Cardiac muscle cell (in vitro differentiated cells and primary cell): ENCODE results near the gene C7orf57. TPM values are rescaled to one million over a fixed set of nuclear protein-coding genes. Genes with fewer than 3 reads are reported as not detected.

Source experiments
- DNase-seq, 2 donors: peaks; one replicate each; pipeline versions ENCODE4 v3.0.0 to v3.0.0-alpha.2; 2010 to 2017; ENCODE audit warnings: low read depth in 1 of 2, low spot score in 1 of 2
- H3K27ac ChIP-seq: fragments of 200-600 bp; sonication (generic); 2 replicates; pipeline ENCODE4 v1.5.1; 2016
- H3K27me3 ChIP-seq: fragments of 200-600 bp; sonication (generic); 2 replicates; pipeline ENCODE4 v1.6.0; 2016; ENCODE audit warnings: control low read depth
- H3K36me3 ChIP-seq: fragments of 200-600 bp; sonication (generic); 2 replicates; pipeline ENCODE4 v1.5.1; 2016; ENCODE audit warnings: control low read depth
- H3K4me1 ChIP-seq: fragments of 200-600 bp; sonication (generic); 2 replicates; pipeline ENCODE4 v1.8.1; 2017; ENCODE audit warnings: low read depth, mild to moderate bottlenecking, mixed run types
- H3K4me3 ChIP-seq: fragments of 200-600 bp; sonication (generic); 2 replicates; pipeline ENCODE4 v1.5.1; 2016; ENCODE audit warnings: mild to moderate bottlenecking
- H3K9me3 ChIP-seq: fragments of 200-600 bp; sonication (generic); 2 replicates; pipeline ENCODE4 v1.5.1; 2017; ENCODE audit warnings: low read depth, mild to moderate bottlenecking, control low read depth
- polyA plus RNA-seq: library from polyadenylated mRNA; unstranded; fragments of >200 nt; fragmentation: Nextera tagmentation; extraction: Ambion mirVana; gene quantifications from 2 replicates; pipeline ENCODE4 v1.2.1, GENCODE V29; 2016
- total RNA-seq: library from RNA; depleted of rRNA; stranded (reverse); fragments of >200 nt; gene quantifications from 2 replicates; pipeline ENCODE4 v1.2.3, GENCODE V29; 2016
- TF ChIP-seq, protein P1 (sequence below): IDR thresholded peaks from 2 replicates; pipeline ENCODE4 v1.5.1; 2012; ENCODE audit warnings: low read depth, mild to moderate bottlenecking, low read length

Gene C7orf57
- total and polyA plus RNA-seq, 2 experiments from 2014 or later: 0.11 TPM; not detected in 1

- Histone ChIP-seq H3K4me1 (no peaks in the 10 kb centered on the region), H3K36me3 (no peaks in the 10 kb centered on the region), H3K27ac (no peak overlapping the region)
Observed at GRCh38 chr7:48099781-48100180, 64.4 kb downstream of the C7orf57 start.

GRCh38 chr7:48101352-48101751, 66.0 kb downstream of the C7orf57 start:
- Histone ChIP-seq H3K4me3 (no peak overlapping the region), H3K9me3 (no peaks in the 10 kb centered on the region), H3K36me3 (no peaks in the 10 kb centered on the region), H3K4me1 (no peaks in the 10 kb centered on the region), H3K27me3 (no peaks in the 10 kb centered on the region), H3K27ac (no peak overlapping the region)
- TF ChIP-seq, protein P1, sequence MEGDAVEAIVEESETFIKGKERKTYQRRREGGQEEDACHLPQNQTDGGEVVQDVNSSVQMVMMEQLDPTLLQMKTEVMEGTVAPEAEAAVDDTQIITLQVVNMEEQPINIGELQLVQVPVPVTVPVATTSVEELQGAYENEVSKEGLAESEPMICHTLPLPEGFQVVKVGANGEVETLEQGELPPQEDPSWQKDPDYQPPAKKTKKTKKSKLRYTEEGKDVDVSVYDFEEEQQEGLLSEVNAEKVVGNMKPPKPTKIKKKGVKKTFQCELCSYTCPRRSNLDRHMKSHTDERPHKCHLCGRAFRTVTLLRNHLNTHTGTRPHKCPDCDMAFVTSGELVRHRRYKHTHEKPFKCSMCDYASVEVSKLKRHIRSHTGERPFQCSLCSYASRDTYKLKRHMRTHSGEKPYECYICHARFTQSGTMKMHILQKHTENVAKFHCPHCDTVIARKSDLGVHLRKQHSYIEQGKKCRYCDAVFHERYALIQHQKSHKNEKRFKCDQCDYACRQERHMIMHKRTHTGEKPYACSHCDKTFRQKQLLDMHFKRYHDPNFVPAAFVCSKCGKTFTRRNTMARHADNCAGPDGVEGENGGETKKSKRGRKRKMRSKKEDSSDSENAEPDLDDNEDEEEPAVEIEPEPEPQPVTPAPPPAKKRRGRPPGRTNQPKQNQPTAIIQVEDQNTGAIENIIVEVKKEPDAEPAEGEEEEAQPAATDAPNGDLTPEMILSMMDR: no peak
- DNase-seq: no peak

More at GRCh38 chr7:48099781-48100180, 64.4 kb downstream of the C7orf57 start:
- no peak overlapping the region for H3K4me3 ChIP-seq
- H3K27me3 ChIP-seq: no peaks in the 10 kb centered on the region
- TF ChIP-seq, protein P1: no peak
- no peak for DNase-seq
- H3K9me3 ChIP-seq: no peaks in the 10 kb centered on the region

DNA sequence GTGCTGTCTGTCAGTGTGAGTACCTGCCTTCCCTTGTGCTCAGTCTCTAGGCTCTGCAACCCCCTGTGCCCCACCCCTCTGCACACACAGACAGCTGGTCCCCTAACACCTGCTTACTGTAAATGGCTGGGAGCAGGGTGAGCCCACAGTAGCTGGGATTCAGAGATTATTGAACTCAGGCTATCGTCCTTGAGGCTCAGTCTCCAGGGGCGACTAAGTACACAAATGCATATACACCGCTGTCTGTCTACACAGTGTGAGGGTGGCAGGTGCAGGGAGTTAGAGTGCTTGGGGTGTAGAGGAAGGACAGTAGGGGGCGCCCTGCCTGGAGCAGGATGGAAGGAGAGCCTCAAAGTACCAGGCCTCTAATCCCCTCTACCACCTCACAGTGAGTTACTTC, 66.6 kb downstream of the C7orf57 start:
- Histone ChIP-seq H3K4me3 (no peak overlapping the region), H3K4me1 (no peaks in the 10 kb centered on the region), H3K36me3 (no peaks in the 10 kb centered on the region), H3K27me3 (no peaks in the 10 kb centered on the region), H3K9me3 (no peaks in the 10 kb centered on the region), H3K27ac (no peak overlapping the region)
- TF ChIP-seq, protein P1: peak; percentile 40
- DNase-seq: no peak

- Histone ChIP-seq H3K4me1 (no peaks in the 10 kb centered on the region), H3K27ac (no peak overlapping the region), H3K27me3 (no peaks in the 10 kb centered on the region), H3K4me3 (no peak overlapping the region), H3K9me3 (no peaks in the 10 kb centered on the region), H3K36me3 (no peaks in the 10 kb centered on the region)
- TF ChIP-seq, protein P1: no peak
- DNase-seq: no peak
Observed at GRCh38 chr7:48102530-48102929, 67.2 kb downstream of the C7orf57 start.

DNA sequence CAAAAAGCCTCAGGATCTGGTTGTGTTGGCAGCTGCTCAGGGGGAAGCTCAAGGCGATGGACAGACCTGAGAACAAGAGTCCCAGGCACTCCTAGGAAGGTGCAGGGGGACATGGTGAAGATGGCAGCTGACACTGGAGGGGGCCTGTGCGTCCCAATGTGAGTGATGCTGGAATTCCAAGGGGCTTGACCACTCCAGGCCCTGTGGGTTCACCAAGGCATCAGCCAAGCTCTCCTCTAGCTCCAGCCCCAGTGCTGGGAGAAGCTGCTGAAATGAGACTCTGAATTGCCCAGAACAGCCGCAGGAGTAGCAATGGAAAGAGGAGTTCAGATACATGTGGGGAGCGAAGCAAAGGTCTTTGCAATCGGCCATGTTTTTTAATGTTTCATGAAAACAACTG, 69.7 kb downstream of the C7orf57 start:
- Histone ChIP-seq H3K9me3 (no peaks in the 10 kb centered on the region), H3K36me3 (no peaks in the 10 kb centered on the region), H3K4me3 (no peak overlapping the region), H3K27me3 (no peaks in the 10 kb centered on the region), H3K4me1 (no peaks in the 10 kb centered on the region), H3K27ac (no peak overlapping the region)
- no peak for DNase-seq
- TF ChIP-seq, protein P1: no peak
